ENCODE measurements around the gene CACNB1.
"Not testable (repeated sequence)": the region's sequence is repeated elsewhere in the genome, so short reads cannot be mapped to it uniquely, and the experiment has no call there.

Gene CACNB1

DNA sequence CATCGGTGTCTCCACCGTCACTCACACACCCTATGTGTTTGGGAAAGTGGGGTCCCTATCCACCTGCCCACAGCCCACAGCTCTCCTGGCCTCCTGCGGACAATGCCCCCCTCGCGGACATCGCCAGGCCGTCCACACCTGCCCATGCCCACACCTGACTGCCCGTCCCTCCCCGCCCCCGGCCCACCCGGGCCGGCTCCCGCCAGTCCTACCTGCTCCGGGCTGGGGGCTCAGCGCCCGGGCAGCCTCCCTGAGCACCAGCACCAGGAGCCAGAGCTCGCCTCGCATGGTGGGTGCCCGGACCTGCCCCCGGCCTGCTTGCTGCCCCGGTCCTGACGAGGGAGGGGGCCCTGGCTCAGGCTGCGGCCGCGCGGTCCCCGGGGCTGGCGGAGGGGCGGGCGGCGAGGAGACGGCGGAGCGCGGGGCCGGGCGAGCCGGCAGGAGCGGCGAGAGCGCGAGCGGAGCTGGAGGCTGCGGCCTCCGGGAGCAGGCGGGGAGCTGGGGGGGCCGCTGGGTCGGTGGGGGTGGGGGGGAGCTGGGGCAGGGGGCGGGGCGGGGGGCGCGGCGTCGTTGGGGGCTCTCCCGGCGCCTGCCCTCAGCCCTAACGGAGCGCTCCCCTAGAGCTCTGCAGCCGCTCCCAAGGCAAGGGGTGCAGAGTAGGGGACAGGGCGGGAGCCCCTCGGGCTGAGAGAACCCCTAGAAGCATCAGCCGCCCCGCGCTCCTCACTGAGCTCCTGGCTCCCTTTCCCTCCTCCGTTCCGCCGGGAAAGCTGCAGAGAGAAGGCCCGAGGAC is 46.1 kb downstream of the CACNB1 start, which contains the start of gene PLXDC1:
PLXDC1 (minus strand) TSS at position 488 of the 793 bp plus-strand sequence; CDS start at position 288, 200 bp downstream.
- no peak for DNase-seq (ENCODE audit: low read depth)

- no peak for DNase-seq (ENCODE audit: low read depth)
Observed at GRCh38 chr17:39150795-39151149, 46.7 kb downstream of the CACNB1 start.

- no peak for DNase-seq (ENCODE audit: low read depth)
Observed at GRCh38 chr17:39150104-39150634, 47.3 kb downstream of the CACNB1 start.

- no peak for DNase-seq (ENCODE audit: low read depth)
Observed at GRCh38 chr17:39147221-39148185, 50.0 kb downstream of the CACNB1 start.

GRCh38 chr17:39146273-39146672 is 51.2 kb downstream of the CACNB1 start:
- no peak for DNase-seq (ENCODE audit: low read depth)

DNA sequence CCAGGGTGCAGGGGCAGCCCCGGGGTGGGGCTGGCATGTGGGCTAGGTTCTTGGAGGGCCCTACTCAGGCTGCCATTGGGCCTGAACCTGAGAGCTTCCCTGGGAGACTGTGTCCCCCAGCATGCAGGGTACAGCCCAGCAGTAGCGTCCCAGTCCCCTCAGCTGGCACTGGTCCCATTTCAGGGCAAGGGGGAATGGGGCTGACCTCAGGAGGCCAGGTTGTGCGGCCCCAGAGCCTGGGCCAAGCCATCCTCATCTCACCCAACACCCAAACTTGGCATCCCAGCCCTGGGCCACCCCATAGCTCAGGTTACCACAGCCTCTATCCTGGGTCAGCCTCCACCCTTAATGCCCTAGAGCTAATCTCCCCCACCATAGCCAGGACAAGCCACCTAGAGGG is 52.3 kb downstream of the CACNB1 start:
- DNase-seq (ENCODE audit: low read depth) = no peak

- peak; percentile 62 for DNase-seq (ENCODE audit: low read depth)
Observed at GRCh38 chr17:39144416-39144840, 53.0 kb downstream of the CACNB1 start.

DNA sequence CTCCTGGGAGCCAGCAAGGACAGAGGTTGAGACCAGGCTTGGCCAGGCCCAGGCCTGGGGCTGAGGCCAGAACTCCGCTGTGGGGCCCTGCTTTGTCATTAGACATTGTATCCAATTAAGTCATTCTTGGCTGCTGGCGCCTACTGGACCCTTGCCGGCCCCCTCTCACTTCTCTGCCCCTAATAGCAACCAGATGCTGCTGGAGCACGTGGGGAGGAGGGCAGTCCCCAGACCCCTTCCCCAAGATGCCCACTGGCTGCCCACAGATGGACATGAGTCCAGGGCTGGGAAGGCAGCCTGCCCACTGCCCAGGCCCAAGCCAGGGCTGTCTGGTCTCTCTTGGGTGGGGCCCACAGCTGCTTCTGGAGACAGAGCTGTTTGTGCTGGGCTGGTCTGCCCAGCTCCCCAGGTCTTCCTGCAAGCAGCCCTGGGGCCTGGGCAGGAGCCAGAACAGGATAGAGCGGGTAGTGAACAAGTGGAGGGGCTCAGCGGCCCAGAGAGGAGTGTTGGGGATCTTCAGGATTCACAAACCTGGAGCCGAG is 53.8 kb downstream of the CACNB1 start:
- DNase-seq (ENCODE audit: low read depth) = no peak

- no peak for DNase-seq (ENCODE audit: low read depth)
Observed at GRCh38 chr17:39141915-39142664, 55.4 kb downstream of the CACNB1 start.

- DNase-seq (ENCODE audit: low read depth) = no peak
Observed at GRCh38 chr17:39141294-39141693, 56.2 kb downstream of the CACNB1 start.

GRCh38 chr17:39139561-39139960 is 57.9 kb downstream of the CACNB1 start:
- DNase-seq (ENCODE audit: low read depth) = no peak

DNA sequence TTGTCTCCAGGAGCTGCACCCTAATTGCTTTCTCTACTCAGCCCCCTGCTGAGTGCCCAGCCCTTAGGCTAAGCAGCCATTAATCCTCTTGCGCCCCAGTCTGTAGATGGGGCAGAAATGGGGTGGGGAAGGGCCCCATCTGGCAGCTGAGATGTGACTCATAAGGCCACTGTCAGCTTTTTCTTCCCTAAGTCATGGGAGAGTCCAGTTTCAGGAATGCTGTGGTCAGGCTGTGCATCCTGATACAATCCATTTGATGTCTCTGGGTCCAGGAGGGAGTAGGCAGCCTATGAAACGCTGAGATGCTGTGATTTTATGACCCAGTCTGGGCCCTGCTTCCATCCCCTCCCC is 58.3 kb downstream of the CACNB1 start:
- DNase-seq (ENCODE audit: low read depth) = peak; percentile 62

DNA sequence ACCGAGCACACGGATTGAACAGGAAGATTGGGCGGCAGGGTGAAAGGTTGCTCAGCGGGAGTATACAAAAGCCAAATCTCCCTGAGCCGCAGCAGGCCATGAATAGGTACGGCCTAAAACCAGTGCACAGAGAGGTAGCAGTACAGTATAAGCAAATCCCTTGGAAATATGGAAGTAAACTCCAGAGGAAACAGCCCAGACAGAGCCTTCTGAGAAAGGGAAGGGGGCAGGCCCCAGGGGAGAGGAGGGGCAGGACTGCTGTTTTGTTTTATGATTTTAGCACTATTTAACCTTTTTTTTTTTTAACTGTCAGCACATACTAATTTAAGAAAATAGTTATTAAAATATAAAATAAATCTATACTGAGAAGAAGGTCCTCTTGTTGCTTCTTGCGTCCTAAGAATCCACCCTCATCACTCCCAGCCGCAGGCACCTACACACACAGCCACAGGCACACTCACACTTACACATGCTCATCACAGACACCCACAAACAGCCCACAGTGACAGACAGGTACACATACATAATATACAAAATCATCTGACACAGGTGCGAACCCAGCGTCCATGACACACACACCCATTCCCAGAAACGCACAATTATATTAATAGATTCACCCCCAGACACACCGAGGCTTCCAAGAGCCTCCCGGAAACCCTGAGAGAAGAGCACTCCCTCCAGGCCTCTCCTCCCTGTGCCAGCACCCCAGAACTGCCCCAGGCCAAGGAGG is 58.9 kb downstream of the CACNB1 start:
- no peak for DNase-seq (ENCODE audit: low read depth)

DNA sequence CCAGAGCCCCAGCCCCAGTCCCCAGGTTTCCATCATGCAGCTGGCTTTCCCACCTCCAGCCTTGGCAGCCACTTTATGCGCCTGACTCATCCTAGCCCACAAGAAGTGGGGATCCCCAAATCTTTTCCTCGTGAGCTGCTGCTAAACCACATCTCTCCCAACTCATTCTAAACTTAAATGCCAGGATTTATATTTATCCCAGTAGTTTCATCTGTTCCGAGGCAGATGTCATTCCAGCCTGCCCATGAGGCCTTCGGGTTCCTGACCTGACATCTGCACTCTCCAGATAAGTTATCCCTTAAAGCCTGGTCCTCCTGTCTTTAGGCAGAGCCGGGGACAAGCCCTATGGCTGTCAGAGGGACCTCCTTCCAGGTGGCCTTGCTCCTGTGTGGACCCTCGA is 62.6 kb downstream of the CACNB1 start:
- no peak for DNase-seq (ENCODE audit: low read depth)

GRCh38 chr17:39132192-39132610 is 65.3 kb downstream of the CACNB1 start:
- peak; percentile 32 for DNase-seq (ENCODE audit: low read depth)

GRCh38 chr17:39131616-39132015 is 65.9 kb downstream of the CACNB1 start:
- no peak for DNase-seq (ENCODE audit: low read depth)

- no peak for DNase-seq (ENCODE audit: low read depth)
Observed at GRCh38 chr17:39130205-39130604, 67.3 kb downstream of the CACNB1 start.

GRCh38 chr17:39129544-39129943 is 67.9 kb downstream of the CACNB1 start:
- not testable (repeated sequence) for DNase-seq (ENCODE audit: low read depth)

GRCh38 chr17:39126436-39126835 is 71.0 kb downstream of the CACNB1 start:
- DNase-seq (ENCODE audit: low read depth) = no peak

- no peak for DNase-seq (ENCODE audit: low read depth)
Observed at GRCh38 chr17:39125143-39125875, 72.2 kb downstream of the CACNB1 start.
